Endothelial cell (in vitro differentiated cells): ENCODE data around the gene HS6ST3. TPM values are rescaled to one million over a fixed set of nuclear protein-coding genes. Genes with fewer than 3 reads are reported as not detected.

Experiments
- DNase-seq: peaks from one replicate; pipeline ENCODE4 v3.0.0; 2021; ENCODE audit warnings: low spot score
- H3K27ac Mint-ChIP-seq: one replicate; pipeline ENCODE4 v1.8.0; 2021; ENCODE audit warnings: mixed read lengths, inconsistent platforms; ENCODE audit not compliant: unreplicated experiment
- H3K27me3 Mint-ChIP-seq: one replicate; pipeline ENCODE4 v1.8.0; 2021; ENCODE audit warnings: mild to moderate bottlenecking, moderate library complexity, mixed read lengths, inconsistent platforms; ENCODE audit not compliant: unreplicated experiment
- H3K36me3 Mint-ChIP-seq: one replicate; pipeline ENCODE4 v1.8.0; 2021; ENCODE audit warnings: mild to moderate bottlenecking, low read depth, mixed read lengths, inconsistent platforms; ENCODE audit not compliant: unreplicated experiment
- H3K4me1 Mint-ChIP-seq: one replicate; pipeline ENCODE4 v1.8.0; 2021; ENCODE audit warnings: mild to moderate bottlenecking, mixed read lengths, inconsistent platforms; ENCODE audit not compliant: unreplicated experiment
- H3K4me3 Mint-ChIP-seq: one replicate; pipeline ENCODE4 v1.8.0; 2021; ENCODE audit warnings: mild to moderate bottlenecking, mixed read lengths, inconsistent platforms; ENCODE audit not compliant: unreplicated experiment
- H3K9me3 Mint-ChIP-seq: one replicate; pipeline ENCODE4 v1.8.0; 2021; ENCODE audit warnings: mixed read lengths, inconsistent platforms; ENCODE audit not compliant: unreplicated experiment
- CTCF ChIP-seq: fragments of 200-600 bp; sonication (generic); IDR thresholded peaks from one replicate; pipeline ENCODE4 v1.5.0; 2021; ENCODE audit warnings: antibody characterized with exemption; ENCODE audit not compliant: unreplicated experiment
- total RNA-seq: library from RNA; stranded (reverse); fragmentation: NEBNext Ultra II Directional; extraction: Animal tissue kit (Norgen Biotek cat#: 25700); gene quantifications from one replicate; pipeline ENCODE4 v1.2.1, GENCODE V29; 2021; ENCODE audit not compliant: unreplicated experiment

The HS6ST3 gene
- total RNA-seq, 1 donor from 2014 or later, result 1.9 TPM

DNA sequence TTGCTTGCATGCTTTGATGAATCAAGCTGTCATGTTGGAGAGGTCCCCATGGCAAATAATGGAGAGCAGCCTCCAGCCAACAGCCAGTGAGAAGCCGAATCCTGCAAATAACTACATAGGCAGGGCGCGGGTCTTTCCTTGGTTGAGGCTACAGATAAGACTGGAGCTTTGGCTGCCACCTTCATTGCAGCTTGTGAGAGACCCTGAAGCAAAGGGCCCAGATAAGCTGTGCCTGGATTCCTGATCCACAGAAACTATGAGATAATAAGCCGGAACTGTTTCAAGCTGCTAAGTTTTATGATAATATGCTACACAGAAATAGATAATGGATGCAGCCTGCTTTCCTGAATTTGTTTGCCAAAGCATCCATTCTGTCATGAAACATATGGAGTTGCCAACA, 257.0 kb downstream of the HS6ST3 start:
- H3K27me3 Mint-ChIP-seq, result no peaks in the 10 kb centered on the region
- no peak overlapping the region for H3K27ac Mint-ChIP-seq
- no peaks in the 10 kb centered on the region for H3K4me1 Mint-ChIP-seq
- no peak for DNase-seq
- TF ChIP-seq CTCF, result no peak
- H3K4me3 Mint-ChIP-seq, result no peak overlapping the region
- no peaks in the 10 kb centered on the region for H3K36me3 Mint-ChIP-seq
- H3K9me3 Mint-ChIP-seq, result no peaks in the 10 kb centered on the region

GRCh38 chr13:96373597-96373996, 283.7 kb downstream of the HS6ST3 start:
- peaks cover 2% of the 10 kb centered on the region for H3K27me3 Mint-ChIP-seq
- H3K9me3 Mint-ChIP-seq, result no peaks in the 10 kb centered on the region
- no peaks in the 10 kb centered on the region for H3K4me1 Mint-ChIP-seq
- H3K36me3 Mint-ChIP-seq, result no peaks in the 10 kb centered on the region
- H3K27ac Mint-ChIP-seq, result no peak overlapping the region
- TF ChIP-seq CTCF, result no peak
- DNase-seq, result no peak
- no peak overlapping the region for H3K4me3 Mint-ChIP-seq

DNA sequence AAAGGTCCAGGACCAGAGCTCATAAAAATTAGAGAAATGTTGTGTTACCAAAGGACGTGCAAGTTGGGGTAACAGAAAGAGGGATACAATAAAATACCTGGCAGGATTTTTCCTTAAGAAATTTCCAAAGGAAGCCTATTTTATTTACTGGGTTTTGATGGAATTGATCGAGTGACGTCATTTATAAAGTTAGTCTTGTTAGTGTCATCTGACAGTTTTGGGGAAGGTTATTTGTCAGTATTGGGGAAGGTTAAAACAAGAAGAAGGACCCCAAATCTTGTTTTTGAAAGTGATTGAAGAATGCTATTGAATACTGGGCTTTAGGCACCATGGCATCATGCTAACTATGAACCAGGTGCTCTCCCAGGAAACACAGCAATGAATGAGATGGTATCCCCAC, 287.9 kb downstream of the HS6ST3 start:
- DNase-seq, result no peak
- Mint-ChIP-seq H3K9me3 (no peaks in the 10 kb centered on the region), H3K27ac (no peak overlapping the region), H3K27me3 (peaks cover 1% of the 10 kb centered on the region), H3K36me3 (no peaks in the 10 kb centered on the region), H3K4me1 (no peaks in the 10 kb centered on the region), H3K4me3 (no peak overlapping the region)
- no peak for TF ChIP-seq CTCF

GRCh38 chr13:96379967-96380366, 290.1 kb downstream of the HS6ST3 start:
- peaks cover 1% of the 10 kb centered on the region for H3K27me3 Mint-ChIP-seq
- DNase-seq, result no peak
- H3K9me3 Mint-ChIP-seq, result no peaks in the 10 kb centered on the region
- no peak overlapping the region for H3K4me3 Mint-ChIP-seq
- H3K4me1 Mint-ChIP-seq, result no peaks in the 10 kb centered on the region
- TF ChIP-seq CTCF, result no peak
- no peak overlapping the region for H3K27ac Mint-ChIP-seq
- H3K36me3 Mint-ChIP-seq, result no peaks in the 10 kb centered on the region

GRCh38 chr13:96381681-96382080, 291.8 kb downstream of the HS6ST3 start:
- H3K27me3 Mint-ChIP-seq, result peaks cover 1% of the 10 kb centered on the region
- H3K4me3 Mint-ChIP-seq, result no peak overlapping the region
- no peak for TF ChIP-seq CTCF
- no peaks in the 10 kb centered on the region for H3K4me1 Mint-ChIP-seq
- DNase-seq, result no peak
- H3K9me3 Mint-ChIP-seq, result no peaks in the 10 kb centered on the region
- H3K36me3 Mint-ChIP-seq, result no peaks in the 10 kb centered on the region
- no peak overlapping the region for H3K27ac Mint-ChIP-seq
